HEK293 (cell line): ENCODE data around the gene PACSIN2.

Experiments
- HOXC10 ChIP-seq: sonication (generic); formaldehyde crosslinking; IDR thresholded peaks from 2 replicates; pipeline ENCODE4 v1.8.1; 2023; ENCODE audit warnings: mild to moderate bottlenecking, missing genetic modification reagents
- SCRT1 ChIP-seq: fragments of 450-650 bp; formaldehyde crosslinking; IDR thresholded peaks from 2 replicates; pipeline ENCODE4 v1.5.1; 2016; ENCODE audit warnings: missing biosample characterization, missing genetic modification characterization, borderline replicate concordance
- SETDB1 ChIP-seq: IDR thresholded peaks from one replicate; pipeline ENCODE4 v1.6.1; 2017; ENCODE audit warnings: mild to moderate bottlenecking, low read length, moderate library complexity, mixed read lengths; ENCODE audit not compliant: insufficient read length
- ZFHX2 ChIP-seq: fragments of 450-650 bp; formaldehyde crosslinking; conservative IDR thresholded peaks from 2 replicates; pipeline ENCODE4 v1.5.1; 2016; ENCODE audit warnings: missing biosample characterization, missing genetic modification characterization
- ZNF274 ChIP-seq, 2 experiments: fragments of 200-500 bp in 1 of 2; fragments of 450-650 bp in 1 of 2; sonication (Bioruptor generic) in 1 of 2; formaldehyde crosslinking in 1 of 2; IDR thresholded peaks; 2 replicates each; pipeline versions ENCODE4 v1.5.1 to v1.6.1; 2014 to 2016; ENCODE audit warnings: borderline replicate concordance in 1 of 2, inconsistent platforms in 1 of 2, low read length in 1 of 2, missing biosample characterization in 1 of 2, missing genetic modification characterization in 1 of 2
- ZNF292 ChIP-seq: fragments of 450-650 bp; formaldehyde crosslinking; IDR thresholded peaks from 2 replicates; pipeline ENCODE4 v1.5.1; 2016; ENCODE audit warnings: low read depth, missing biosample characterization, missing genetic modification characterization, borderline replicate concordance
- ZNF510 ChIP-seq: fragments of 450-650 bp; formaldehyde crosslinking; IDR thresholded peaks from 2 replicates; pipeline ENCODE4 v1.5.1; 2018; ENCODE audit warnings: mild to moderate bottlenecking, missing genetic modification characterization, missing biosample characterization; ENCODE audit not compliant: insufficient replicate concordance
- ZNF629 ChIP-seq: fragments of 450-650 bp; formaldehyde crosslinking; IDR thresholded peaks from 2 replicates; pipeline ENCODE4 v1.5.1; 2017; ENCODE audit warnings: missing biosample characterization, missing genetic modification characterization
- ZNF776 ChIP-seq: fragments of 450-650 bp; formaldehyde crosslinking; IDR thresholded peaks from 2 replicates; pipeline ENCODE4 v1.5.0; 2017; ENCODE audit warnings: missing biosample characterization, missing genetic modification characterization, borderline replicate concordance
- ZNF777 ChIP-seq: fragments of 450-650 bp; formaldehyde crosslinking; IDR thresholded peaks from 2 replicates; pipeline ENCODE4 v1.5.1; 2017; ENCODE audit warnings: missing biosample characterization, missing genetic modification characterization, borderline replicate concordance
- TF ChIP-seq, protein P1 (sequence below): fragments of 450-650 bp; formaldehyde crosslinking; IDR thresholded peaks from 2 replicates; pipeline ENCODE4 v1.5.1; 2016; ENCODE audit warnings: missing biosample characterization, missing genetic modification characterization
- TF ChIP-seq, protein P2 (sequence below): fragments of 450-650 bp; formaldehyde crosslinking; IDR thresholded peaks from 2 replicates; pipeline ENCODE4 v1.5.1; 2016; ENCODE audit warnings: missing biosample characterization, missing genetic modification characterization
- TF ChIP-seq, protein P3 (sequence below): IDR thresholded peaks from 2 replicates; pipeline ENCODE4 v1.6.1; 2011; ENCODE audit warnings: mild to moderate bottlenecking, low read depth, low read length, borderline replicate concordance
- TF ChIP-seq, protein P4 (sequence below): fragments of 450-650 bp; formaldehyde crosslinking; optimal IDR thresholded peaks from 2 replicates; pipeline ENCODE3; 2016; ENCODE audit warnings: missing biosample characterization, mild to moderate bottlenecking, missing genetic modification characterization
- TF ChIP-seq, protein P5 (sequence below): fragments of 450-650 bp; formaldehyde crosslinking; conservative IDR thresholded peaks from 2 replicates; pipeline ENCODE4 v1.5.1; 2016; ENCODE audit warnings: low read depth, missing biosample characterization, missing genetic modification characterization

The PACSIN2 gene

DNA sequence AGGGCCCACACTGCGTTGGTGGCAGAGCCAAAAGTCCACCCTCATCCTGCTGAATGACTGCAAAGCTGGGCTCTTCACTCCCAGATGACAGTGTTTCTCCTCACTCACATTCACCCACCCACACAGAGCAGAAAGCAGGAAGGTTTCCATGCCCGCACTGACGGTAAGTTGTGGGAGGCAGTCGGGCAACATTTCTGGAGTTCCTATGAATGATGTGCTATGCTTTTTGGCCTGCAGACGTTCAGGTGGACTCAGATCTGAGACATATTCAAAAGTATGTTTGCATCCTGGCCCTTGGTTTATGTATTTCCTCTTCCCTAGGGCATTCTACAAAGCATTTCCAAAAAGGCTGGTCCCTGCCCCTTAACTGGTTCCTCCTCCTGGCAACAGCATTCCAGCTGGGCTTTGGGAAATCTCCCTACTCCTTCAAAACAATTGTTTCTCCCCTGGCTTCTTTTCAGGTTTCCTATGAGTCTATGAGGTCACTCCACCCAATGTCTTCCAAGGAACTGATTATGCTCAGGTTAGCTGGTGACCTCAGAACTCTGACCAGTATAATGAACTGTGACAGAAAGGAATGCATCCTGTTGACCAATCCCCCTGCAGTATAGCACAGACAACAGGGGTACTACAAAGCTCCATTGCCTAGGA lies 36.4 kb downstream of the PACSIN2 start (continued):
- TF ChIP-seq, protein P1, sequence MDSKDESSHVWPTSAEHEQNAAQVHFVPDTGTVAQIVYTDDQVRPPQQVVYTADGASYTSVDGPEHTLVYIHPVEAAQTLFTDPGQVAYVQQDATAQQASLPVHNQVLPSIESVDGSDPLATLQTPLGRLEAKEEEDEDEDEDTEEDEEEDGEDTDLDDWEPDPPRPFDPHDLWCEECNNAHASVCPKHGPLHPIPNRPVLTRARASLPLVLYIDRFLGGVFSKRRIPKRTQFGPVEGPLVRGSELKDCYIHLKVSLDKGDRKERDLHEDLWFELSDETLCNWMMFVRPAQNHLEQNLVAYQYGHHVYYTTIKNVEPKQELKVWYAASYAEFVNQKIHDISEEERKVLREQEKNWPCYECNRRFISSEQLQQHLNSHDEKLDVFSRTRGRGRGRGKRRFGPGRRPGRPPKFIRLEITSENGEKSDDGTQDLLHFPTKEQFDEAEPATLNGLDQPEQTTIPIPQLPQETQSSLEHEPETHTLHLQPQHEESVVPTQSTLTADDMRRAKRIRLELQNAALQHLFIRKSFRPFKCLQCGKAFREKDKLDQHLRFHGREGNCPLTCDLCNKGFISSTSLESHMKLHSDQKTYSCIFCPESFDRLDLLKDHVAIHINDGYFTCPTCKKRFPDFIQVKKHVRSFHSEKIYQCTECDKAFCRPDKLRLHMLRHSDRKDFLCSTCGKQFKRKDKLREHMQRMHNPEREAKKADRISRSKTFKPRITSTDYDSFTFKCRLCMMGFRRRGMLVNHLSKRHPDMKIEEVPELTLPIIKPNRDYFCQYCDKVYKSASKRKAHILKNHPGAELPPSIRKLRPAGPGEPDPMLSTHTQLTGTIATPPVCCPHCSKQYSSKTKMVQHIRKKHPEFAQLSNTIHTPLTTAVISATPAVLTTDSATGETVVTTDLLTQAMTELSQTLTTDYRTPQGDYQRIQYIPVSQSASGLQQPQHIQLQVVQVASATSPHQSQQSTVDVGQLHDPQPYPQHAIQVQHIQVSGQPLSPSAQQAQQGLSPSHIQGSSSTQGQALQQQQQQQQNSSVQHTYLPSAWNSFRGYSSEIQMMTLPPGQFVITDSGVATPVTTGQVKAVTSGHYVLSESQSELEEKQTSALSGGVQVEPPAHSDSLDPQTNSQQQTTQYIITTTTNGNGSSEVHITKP: 0 out of 2 replicates have a peak, but pooled peaks have one; percentile 13
- TF ChIP-seq ZNF510 (tag by site-specific recombination) (no peak), SCRT1 (tag by site-specific recombination) (no peak), SETDB1 (no peak), ZNF292 (tag by site-specific recombination) (no peak), ZNF629 (tag by site-specific recombination) (peak; percentile 83), ZNF776 (no peak), ZNF777 (tag by site-specific recombination) (no peak), ZNF274 (IDR thresholded peaks at IDR 0.05; ENCODE audit: low read length) (no peak), ZNF274 (tag by site-specific recombination; IDR thresholded peaks at IDR 0.05; ENCODE audit: borderline replicate concordance) (no peak), HOXC10 (no peak), ZFHX2 (peak; percentile 89)
- TF ChIP-seq, protein P2, sequence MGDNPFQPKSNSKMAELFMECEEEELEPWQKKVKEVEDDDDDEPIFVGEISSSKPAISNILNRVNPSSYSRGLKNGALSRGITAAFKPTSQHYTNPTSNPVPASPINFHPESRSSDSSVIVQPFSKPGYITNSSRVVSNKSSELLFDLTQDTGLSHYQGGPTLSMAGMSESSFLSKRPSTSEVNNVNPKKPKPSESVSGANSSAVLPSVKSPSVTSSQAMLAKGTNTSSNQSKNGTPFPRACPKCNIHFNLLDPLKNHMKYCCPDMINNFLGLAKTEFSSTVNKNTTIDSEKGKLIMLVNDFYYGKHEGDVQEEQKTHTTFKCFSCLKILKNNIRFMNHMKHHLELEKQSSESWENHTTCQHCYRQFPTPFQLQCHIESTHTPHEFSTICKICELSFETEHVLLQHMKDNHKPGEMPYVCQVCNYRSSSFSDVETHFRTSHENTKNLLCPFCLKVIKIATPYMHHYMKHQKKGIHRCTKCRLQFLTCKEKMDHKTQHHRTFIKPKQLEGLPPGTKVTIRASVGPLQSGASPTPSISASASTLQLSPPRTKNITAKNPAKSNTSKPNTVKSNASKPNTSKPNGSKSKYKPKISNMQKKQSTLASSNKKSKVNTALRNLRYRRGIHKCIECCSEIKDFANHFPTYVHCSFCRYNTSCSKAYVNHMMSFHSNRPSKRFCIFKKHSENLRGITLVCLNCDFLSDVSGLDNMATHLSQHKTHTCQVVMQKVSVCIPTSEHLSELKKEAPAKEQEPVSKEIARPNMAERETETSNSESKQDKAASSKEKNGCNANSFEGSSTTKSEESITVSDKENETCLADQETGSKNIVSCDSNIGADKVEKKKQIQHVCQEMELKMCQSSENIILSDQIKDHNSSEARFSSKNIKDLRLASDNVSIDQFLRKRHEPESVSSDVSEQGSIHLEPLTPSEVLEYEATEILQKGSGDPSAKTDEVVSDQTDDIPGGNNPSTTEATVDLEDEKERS: no peak
- TF ChIP-seq, protein P3, sequence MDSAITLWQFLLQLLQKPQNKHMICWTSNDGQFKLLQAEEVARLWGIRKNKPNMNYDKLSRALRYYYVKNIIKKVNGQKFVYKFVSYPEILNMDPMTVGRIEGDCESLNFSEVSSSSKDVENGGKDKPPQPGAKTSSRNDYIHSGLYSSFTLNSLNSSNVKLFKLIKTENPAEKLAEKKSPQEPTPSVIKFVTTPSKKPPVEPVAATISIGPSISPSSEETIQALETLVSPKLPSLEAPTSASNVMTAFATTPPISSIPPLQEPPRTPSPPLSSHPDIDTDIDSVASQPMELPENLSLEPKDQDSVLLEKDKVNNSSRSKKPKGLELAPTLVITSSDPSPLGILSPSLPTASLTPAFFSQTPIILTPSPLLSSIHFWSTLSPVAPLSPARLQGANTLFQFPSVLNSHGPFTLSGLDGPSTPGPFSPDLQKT: no peak
- TF ChIP-seq, protein P4, sequence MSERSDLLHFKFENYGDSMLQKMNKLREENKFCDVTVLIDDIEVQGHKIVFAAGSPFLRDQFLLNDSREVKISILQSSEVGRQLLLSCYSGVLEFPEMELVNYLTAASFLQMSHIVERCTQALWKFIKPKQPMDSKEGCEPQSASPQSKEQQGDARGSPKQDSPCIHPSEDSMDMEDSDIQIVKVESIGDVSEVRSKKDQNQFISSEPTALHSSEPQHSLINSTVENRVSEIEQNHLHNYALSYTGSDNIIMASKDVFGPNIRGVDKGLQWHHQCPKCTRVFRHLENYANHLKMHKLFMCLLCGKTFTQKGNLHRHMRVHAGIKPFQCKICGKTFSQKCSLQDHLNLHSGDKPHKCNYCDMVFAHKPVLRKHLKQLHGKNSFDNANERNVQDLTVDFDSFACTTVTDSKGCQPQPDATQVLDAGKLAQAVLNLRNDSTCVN (tag by site-specific recombination): no peak
- TF ChIP-seq, protein P5, sequence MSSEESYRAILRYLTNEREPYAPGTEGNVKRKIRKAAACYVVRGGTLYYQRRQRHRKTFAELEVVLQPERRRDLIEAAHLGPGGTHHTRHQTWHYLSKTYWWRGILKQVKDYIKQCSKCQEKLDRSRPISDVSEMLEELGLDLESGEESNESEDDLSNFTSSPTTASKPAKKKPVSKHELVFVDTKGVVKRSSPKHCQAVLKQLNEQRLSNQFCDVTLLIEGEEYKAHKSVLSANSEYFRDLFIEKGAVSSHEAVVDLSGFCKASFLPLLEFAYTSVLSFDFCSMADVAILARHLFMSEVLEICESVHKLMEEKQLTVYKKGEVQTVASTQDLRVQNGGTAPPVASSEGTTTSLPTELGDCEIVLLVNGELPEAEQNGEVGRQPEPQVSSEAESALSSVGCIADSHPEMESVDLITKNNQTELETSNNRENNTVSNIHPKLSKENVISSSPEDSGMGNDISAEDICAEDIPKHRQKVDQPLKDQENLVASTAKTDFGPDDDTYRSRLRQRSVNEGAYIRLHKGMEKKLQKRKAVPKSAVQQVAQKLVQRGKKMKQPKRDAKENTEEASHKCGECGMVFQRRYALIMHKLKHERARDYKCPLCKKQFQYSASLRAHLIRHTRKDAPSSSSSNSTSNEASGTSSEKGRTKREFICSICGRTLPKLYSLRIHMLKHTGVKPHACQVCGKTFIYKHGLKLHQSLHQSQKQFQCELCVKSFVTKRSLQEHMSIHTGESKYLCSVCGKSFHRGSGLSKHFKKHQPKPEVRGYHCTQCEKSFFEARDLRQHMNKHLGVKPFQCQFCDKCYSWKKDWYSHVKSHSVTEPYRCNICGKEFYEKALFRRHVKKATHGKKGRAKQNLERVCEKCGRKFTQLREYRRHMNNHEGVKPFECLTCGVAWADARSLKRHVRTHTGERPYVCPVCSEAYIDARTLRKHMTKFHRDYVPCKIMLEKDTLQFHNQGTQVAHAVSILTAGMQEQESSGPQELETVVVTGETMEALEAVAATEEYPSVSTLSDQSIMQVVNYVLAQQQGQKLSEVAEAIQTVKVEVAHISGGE (tag by site-specific recombination): no peak
- TF ChIP-seq, all 188 proteins: peak for 5
